Heart left ventricle (tissue), 13 donors: Measurements from ENCODE around the gene TIAM2.

ENCODE experiments used
- CTCF ChIP-seq, 12 donors: fragments of 200-600 bp; sonication (generic) in 4 of 12; IDR thresholded peaks; one replicate each; pipeline versions ENCODE4 v1.5.0 to v1.8.0; 2018 to 2022; ENCODE audit warnings: antibody characterized with exemption in 12 of 12, mild to moderate bottlenecking in 5 of 12
- POLR2A ChIP-seq, 2 donors: fragments of 450-650 bp; IDR thresholded peaks; one replicate each; pipeline ENCODE4 v1.6.1; 2017; ENCODE audit warnings: antibody characterized with exemption in 2 of 2, mild to moderate bottlenecking in 2 of 2, moderate library complexity in 2 of 2
- donor health status: ischemic (EF 13 %, LVEDD 7.1; RV severe dilation, severe dysfunction).
- donor health status: DM: no; HTN: yes; CAD: no.
- donor health status: DM: no; HTN: no; CAD: no.
- donor health status: ischemic (EF 25% LVEDD 6.9; RV normal size, moderate dysfunction).
- donor health status: ischemic (EF 25% LVEDD 5.7; RV mildly dilated, moderate dysfunction).
- donor health status: ischemic (EF 35%, LVEDD 5.7; RV mildly dilated, moderate dysfunction).
- donor health status: nonischemic (EF 11% LVEDD 7.7; RV severe dilation, severe dysfunction).
- donor health status: DM: yes; HTN: yes; CAD: no.
- donor health status: PGD.
- donor health status: ischemic (EF 29% LVEDD 5.4; RV normal size, mild dysfunction).
- donor health status: nonischemic (EF 23%, LVEDD 6.1; RV moderate dilation, normal function).

GRCh38 chr6:155267411-155267810 lies 272.3 kb downstream of the TIAM2 start:
- TF ChIP-seq POLR2A (IDR thresholded peaks at IDR 0.05): no peak
- TF ChIP-seq CTCF (IDR thresholded peaks at IDR 0.05): no peak
